ENCODE results near the gene COL6A2. TPM values are rescaled to one million over a fixed set of nuclear protein-coding genes. Genes with fewer than 3 reads are reported as not detected.
A peak's percentile ranks its signal among the peaks of the same experiment; 100 is the strongest.

Gene COL6A2
- total RNA-seq, 1 donor from 2014 or later, result 535 TPM

DNA sequence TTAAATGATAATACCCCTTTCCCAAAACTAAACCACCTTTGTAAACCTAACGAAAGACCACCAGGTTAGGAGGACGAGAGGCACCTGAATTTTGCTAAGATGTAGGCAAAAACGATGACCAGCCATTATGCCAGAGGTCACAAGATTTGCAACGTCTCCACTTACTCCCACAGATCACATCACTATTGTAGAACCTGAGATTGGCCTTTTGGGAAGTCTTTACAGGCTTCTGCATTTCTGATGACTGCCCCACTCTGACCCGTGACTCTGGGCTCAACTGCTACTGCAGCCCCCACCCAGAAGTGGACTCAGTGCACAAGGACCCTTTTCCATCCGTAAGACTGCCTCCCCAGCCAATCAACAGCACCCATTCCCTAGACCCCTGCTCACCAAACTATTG, 36.4 kb upstream of the COL6A2 start:
- Histone ChIP-seq H3K4me3 (no peak overlapping the region), H3K27ac (peak overlapping the region; percentile 90), H3K27me3 (no peaks in the 10 kb centered on the region), H3K4me1 (peaks cover 43% of the 10 kb centered on the region), H3K9me3 (no peaks in the 10 kb centered on the region), H3K36me3 (no peaks in the 10 kb centered on the region)
- no peak for TF ChIP-seq POLR2A (IDR thresholded peaks at IDR 0.05)
- TF ChIP-seq, protein P1, sequence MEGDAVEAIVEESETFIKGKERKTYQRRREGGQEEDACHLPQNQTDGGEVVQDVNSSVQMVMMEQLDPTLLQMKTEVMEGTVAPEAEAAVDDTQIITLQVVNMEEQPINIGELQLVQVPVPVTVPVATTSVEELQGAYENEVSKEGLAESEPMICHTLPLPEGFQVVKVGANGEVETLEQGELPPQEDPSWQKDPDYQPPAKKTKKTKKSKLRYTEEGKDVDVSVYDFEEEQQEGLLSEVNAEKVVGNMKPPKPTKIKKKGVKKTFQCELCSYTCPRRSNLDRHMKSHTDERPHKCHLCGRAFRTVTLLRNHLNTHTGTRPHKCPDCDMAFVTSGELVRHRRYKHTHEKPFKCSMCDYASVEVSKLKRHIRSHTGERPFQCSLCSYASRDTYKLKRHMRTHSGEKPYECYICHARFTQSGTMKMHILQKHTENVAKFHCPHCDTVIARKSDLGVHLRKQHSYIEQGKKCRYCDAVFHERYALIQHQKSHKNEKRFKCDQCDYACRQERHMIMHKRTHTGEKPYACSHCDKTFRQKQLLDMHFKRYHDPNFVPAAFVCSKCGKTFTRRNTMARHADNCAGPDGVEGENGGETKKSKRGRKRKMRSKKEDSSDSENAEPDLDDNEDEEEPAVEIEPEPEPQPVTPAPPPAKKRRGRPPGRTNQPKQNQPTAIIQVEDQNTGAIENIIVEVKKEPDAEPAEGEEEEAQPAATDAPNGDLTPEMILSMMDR (IDR thresholded peaks at IDR 0.05), result no peak
- TF ChIP-seq POLR2AphosphoS5 (IDR thresholded peaks at IDR 0.05; ENCODE audit: insufficient read depth in 1 of 2, low read depth in 1 of 2), result no peak
- DNase-seq (ENCODE audit: extremely low spot score in 2 of 2), result peak in 1 of 2 donors; percentile 84
- intact Hi-C loops (cut with DNase I), result no loop called here

DNA sequence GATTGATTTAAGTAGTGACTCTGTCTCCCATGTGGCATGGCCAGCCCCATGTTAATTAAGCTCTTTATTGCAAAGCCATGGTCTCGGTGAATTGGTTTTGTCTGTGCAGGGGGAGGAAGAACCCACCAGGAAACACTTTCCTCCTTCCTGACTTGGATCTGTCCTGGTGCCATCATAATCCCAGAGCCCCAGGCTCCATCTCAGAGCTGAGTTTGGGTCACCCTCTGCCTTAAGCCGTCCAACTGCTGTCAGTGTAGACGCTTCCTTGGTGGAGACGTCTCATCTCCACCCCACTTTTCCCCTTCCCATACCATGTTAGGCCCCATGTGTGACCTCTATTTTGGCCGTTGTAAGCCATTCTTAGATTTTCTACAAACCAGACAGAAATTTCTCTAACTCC, 36.0 kb upstream of the COL6A2 start:
- intact Hi-C loops (cut with DNase I), result no loop called here
- peak overlapping the region; percentile 90 for H3K27ac ChIP-seq
- H3K4me1 ChIP-seq, result peaks cover 43% of the 10 kb centered on the region

GRCh38 chr21:46062471-46063211, 35.3 kb upstream of the COL6A2 start:
- Histone ChIP-seq H3K27ac (peak overlapping the region; percentile 90), H3K36me3 (no peaks in the 10 kb centered on the region), H3K27me3 (no peaks in the 10 kb centered on the region), H3K9me3 (no peaks in the 10 kb centered on the region), H3K4me3 (no peak overlapping the region), H3K4me1 (peaks cover 44% of the 10 kb centered on the region)
- intact Hi-C loops (cut with DNase I), result no loop called here
- peak; percentile 81 to 83 for DNase-seq (ENCODE audit: extremely low spot score in 2 of 2)
- TF ChIP-seq, protein P1 (IDR thresholded peaks at IDR 0.05), result no peak
- TF ChIP-seq POLR2AphosphoS5 (IDR thresholded peaks at IDR 0.05; ENCODE audit: insufficient read depth in 1 of 2, low read depth in 1 of 2), result no peak
- no peak for TF ChIP-seq POLR2A (IDR thresholded peaks at IDR 0.05)

More for the DNA sequence above, 36.0 kb upstream of the COL6A2 start:
- no peaks in the 10 kb centered on the region for H3K9me3 ChIP-seq
- TF ChIP-seq POLR2A (IDR thresholded peaks at IDR 0.05) (no peak), POLR2AphosphoS5 (IDR thresholded peaks at IDR 0.05; ENCODE audit: insufficient read depth in 1 of 2, low read depth in 1 of 2) (no peak)
- TF ChIP-seq, protein P1 (IDR thresholded peaks at IDR 0.05), result no peak
- H3K27me3 ChIP-seq, result no peaks in the 10 kb centered on the region
- no peaks in the 10 kb centered on the region for H3K36me3 ChIP-seq
- DNase-seq (ENCODE audit: extremely low spot score in 2 of 2), result peak in 1 of 2 donors; percentile 80
- H3K4me3 ChIP-seq, result no peak overlapping the region

DNA sequence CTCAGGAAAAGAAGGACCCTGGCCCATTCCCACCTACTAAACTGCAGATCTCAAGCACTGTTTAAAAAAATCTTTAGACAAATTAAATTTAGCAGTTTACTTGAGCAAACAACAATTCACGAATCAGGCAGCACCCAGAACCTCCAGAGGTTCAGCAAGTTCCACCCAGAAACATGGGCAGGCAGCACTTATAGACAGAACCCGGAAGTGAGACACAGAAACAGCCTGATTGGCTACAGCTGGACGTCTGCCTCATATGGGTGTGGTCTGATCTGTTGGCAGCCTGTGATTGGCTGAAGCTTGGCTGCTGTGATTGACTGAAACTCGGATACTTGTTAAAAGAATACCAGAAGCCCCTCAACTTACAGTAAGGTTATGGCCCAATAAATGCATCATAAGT, 34.7 kb upstream of the COL6A2 start:
- TF ChIP-seq POLR2AphosphoS5 (IDR thresholded peaks at IDR 0.05; ENCODE audit: insufficient read depth in 1 of 2, low read depth in 1 of 2) (no peak), POLR2A (IDR thresholded peaks at IDR 0.05) (no peak)
- TF ChIP-seq, protein P1 (IDR thresholded peaks at IDR 0.05), result no peak
- DNase-seq (ENCODE audit: extremely low spot score in 2 of 2), result no peak
- H3K4me1 ChIP-seq, result peaks cover 50% of the 10 kb centered on the region
- no peaks in the 10 kb centered on the region for H3K27me3 ChIP-seq
- no peaks in the 10 kb centered on the region for H3K9me3 ChIP-seq
- H3K36me3 ChIP-seq, result no peaks in the 10 kb centered on the region
- no peak overlapping the region for H3K4me3 ChIP-seq
- intact Hi-C loops (cut with DNase I), result no loop called here
- H3K27ac ChIP-seq, result peak overlapping the region; percentile 90
